GM19468 (cell line): ENCODE data around the gene CSE1L.
"Not testable (repeated sequence)": the region's sequence is repeated elsewhere in the genome, so short reads cannot be mapped to it uniquely, and the experiment has no call there.

Experiments used
- ATAC-seq: cut with Tn5 transposase; IDR thresholded peaks from one replicate; pipeline ENCODE4 v1.9.1; 2021; ENCODE audit warnings: mild to moderate bottlenecking, moderate library complexity, moderate number of reproducible peaks; ENCODE audit not compliant: unreplicated experiment; ENCODE audit errors: extremely low read depth

The CSE1L gene

GRCh38 chr20:49119988-49120387, 73.9 kb downstream of the CSE1L start:
- ATAC-seq, result no peak

DNA sequence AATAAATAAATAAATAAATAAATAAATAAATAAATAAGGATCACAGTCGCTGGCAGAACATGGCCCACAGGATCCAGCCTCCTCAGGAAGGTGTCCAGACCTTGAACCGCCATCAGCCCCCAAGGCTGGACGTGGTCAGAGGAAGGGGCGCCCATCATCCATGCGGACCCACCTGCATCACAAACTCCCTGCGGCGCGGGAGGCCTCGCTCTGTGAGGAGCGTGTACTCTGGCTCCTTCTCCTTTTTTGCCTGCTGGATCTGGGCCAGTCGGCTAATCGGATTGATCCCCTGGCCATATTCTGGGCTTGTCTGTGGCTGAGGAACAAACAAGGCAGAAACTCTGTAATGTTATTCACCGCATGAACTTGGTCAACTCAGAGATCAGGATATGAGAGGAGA, 76.8 kb downstream of the CSE1L start:
- no peak for ATAC-seq

GRCh38 chr20:49123982-49124381, 77.9 kb downstream of the CSE1L start:
- ATAC-seq, result no peak

DNA sequence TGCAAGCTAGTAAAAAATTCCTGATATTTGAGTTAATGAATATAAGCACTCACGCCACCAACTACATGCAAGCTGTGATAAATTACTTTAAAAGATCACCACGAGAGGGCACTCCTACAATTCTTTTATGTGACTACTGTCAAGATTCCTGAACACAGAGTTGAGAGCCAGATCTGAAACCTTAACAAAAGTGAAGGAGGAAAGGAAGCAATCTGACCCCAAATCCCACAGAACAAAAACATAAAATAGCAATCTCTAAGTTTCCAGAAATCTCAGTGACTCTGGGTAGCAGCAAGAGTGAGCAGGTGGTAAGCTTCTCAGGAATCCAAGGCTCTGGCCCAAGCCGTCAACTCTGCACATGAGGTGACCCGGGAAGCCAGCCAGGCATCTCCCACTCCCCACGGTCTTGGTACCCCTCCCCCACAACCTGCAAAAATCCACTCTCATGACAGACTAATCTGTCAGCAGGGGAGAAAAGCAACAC, 86.9 kb downstream of the CSE1L start:
- ATAC-seq, result no peak

DNA sequence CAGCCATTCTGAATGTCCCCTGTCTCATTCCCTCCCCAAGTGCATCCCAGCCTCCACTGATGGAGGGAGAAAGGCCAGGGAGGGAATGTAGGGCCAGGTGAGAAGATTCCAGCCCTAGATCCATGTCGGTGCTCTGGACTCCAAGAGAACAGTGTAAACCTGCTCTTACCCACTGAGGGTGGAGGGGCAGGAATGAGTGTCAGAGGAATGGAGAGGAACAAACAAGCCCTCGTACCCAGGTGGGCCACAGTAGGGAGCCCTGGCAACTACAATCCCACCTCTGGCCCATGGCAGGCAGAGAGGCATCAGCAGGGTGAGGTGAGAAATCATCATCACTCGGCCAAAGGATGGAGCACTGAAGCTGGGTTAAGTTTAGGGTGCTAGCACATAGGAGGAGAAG, 87.5 kb downstream of the CSE1L start:
- ATAC-seq, result no peak

GRCh38 chr20:49134797-49135196, 88.7 kb downstream of the CSE1L start:
- not testable (repeated sequence) for ATAC-seq

GRCh38 chr20:49136817-49137571, 90.9 kb downstream of the CSE1L start:
- no peak for ATAC-seq

DNA sequence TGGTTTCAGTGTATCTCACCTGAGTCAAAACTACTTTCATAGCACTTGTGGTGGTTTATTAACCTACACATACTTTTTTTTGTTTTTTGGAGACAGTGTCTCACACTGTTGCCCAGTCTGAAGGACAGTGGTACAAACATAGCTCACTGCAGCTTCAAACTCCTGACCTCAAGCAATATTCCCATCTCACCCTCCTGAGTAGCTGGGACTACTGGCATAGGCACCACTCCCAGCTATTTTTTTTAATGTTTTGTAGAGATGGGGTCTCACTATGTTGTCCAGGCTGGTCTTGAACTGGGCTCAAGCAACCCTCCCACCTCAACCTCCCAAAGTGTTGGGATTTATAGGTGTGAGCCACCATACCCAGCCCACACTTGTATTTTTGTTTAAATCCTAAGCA, 92.3 kb downstream of the CSE1L start:
- no peak for ATAC-seq

DNA sequence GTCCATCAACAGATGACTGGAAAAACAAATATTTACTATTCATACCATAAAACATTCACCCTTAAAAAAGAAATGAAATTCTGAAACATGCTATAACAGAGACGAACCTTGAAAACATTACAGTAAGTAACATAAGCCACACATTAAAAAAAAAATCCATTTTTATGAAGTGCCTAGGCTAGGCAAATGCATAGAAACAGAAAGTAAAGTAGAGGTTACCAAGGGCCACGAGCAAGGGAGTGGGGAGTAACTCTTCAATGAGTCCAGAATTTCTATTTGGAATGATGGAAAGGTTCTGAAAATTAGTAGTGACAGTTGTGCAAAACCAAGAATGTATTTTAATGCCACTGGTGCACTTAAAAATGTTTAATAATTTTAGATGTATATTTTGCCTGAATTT, 94.3 kb downstream of the CSE1L start:
- ATAC-seq, result no peak

DNA sequence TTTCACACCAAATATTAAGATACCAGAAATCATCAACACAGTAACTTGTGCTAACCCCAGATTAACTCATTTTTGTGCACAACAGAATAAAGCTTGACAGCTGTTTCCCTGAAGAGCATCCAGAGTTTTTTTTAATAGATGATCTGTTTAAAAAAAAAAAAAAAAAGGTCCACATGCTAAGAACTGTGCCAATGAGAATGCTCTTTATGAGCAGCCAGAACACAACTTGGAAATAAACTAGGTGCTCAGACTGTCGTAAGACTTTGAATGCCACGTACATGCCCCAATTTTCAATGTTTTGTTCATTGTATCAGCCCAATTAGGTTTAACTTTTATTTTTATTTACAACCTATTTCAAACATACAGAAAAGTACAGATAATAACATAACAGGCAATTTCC, 94.7 kb downstream of the CSE1L start:
- no peak for ATAC-seq
